ENCODE data around the gene ENPP3.

The ENPP3 gene

GRCh38 chr6:131658287-131658686, 21.2 kb downstream of the ENPP3 start:
- DNase-seq, result no peak
- no peaks in the 10 kb centered on the region for H3K4me1 ChIP-seq (ENCODE audit: control insufficient read depth, low read depth, low read length)
- H3K4ac ChIP-seq (ENCODE audit: low read depth, low read length), result no peak overlapping the region
- H2AK5ac ChIP-seq (ENCODE audit: low read length), result no peak overlapping the region
- H3K23ac ChIP-seq (ENCODE audit: low read length), result no peak overlapping the region
- no peaks in the 10 kb centered on the region for H3K79me2 ChIP-seq (ENCODE audit: control insufficient read depth, insufficient read depth, low read length)
- H3K27ac ChIP-seq (ENCODE audit: low read depth, low read length), result no peak overlapping the region
- no peak overlapping the region for H2BK5ac ChIP-seq (ENCODE audit: low read length)
- WGBS (ENCODE audit: extremely low coverage, insufficient coverage, low lambda C conversion rate), result no CpG with 5 or more reads among the region's 3 CpGs
- no peak overlapping the region for H4K5ac ChIP-seq (ENCODE audit: low read length)
- no peak overlapping the region for H3K56ac ChIP-seq (ENCODE audit: low read length)
- no peaks in the 10 kb centered on the region for H3K36me3 ChIP-seq (ENCODE audit: control insufficient read depth, insufficient read depth, low read length)
- H4K8ac ChIP-seq (ENCODE audit: low read depth, low read length), result no peak overlapping the region
- no peak overlapping the region for H3K4me2 ChIP-seq (ENCODE audit: low read length)
- H3K18ac ChIP-seq (ENCODE audit: low read length), result no peak overlapping the region
- H2BK15ac ChIP-seq (replicated peaks; ENCODE audit: low read depth), result no peak overlapping the region
- no peaks in the 10 kb centered on the region for H3K27me3 ChIP-seq (ENCODE audit: insufficient read depth, low read length, poor library complexity)
- no peak overlapping the region for H2BK120ac ChIP-seq (ENCODE audit: low read depth, low read length)
- H3K9ac ChIP-seq (ENCODE audit: low read length), result no peak overlapping the region
- no peaks in the 10 kb centered on the region for H3K79me1 ChIP-seq (ENCODE audit: low read length)
- H3K4me3 ChIP-seq (ENCODE audit: low read length), result no peak overlapping the region

- Histone ChIP-seq H3K36me3 (ENCODE audit: control insufficient read depth, insufficient read depth, low read length) (no peaks in the 10 kb centered on the region), H3K4ac (ENCODE audit: low read depth, low read length) (no peak overlapping the region), H4K8ac (ENCODE audit: low read depth, low read length) (no peak overlapping the region), H4K5ac (ENCODE audit: low read length) (no peak overlapping the region), H3K18ac (ENCODE audit: low read length) (no peak overlapping the region), H2AK5ac (ENCODE audit: low read length) (no peak overlapping the region), H3K4me2 (ENCODE audit: low read length) (no peak overlapping the region), H2BK120ac (ENCODE audit: low read depth, low read length) (no peak overlapping the region), H3K27ac (ENCODE audit: low read depth, low read length) (no peak overlapping the region), H3K4me1 (ENCODE audit: control insufficient read depth, low read depth, low read length) (no peaks in the 10 kb centered on the region), H3K23ac (ENCODE audit: low read length) (no peak overlapping the region), H2BK5ac (ENCODE audit: low read length) (no peak overlapping the region), H3K79me2 (ENCODE audit: control insufficient read depth, insufficient read depth, low read length) (no peaks in the 10 kb centered on the region), H3K9ac (ENCODE audit: low read length) (no peak overlapping the region), H3K4me3 (ENCODE audit: low read length) (no peak overlapping the region), H3K56ac (ENCODE audit: low read length) (no peak overlapping the region), H2BK15ac (replicated peaks; ENCODE audit: low read depth) (no peak overlapping the region), H3K79me1 (ENCODE audit: low read length) (no peaks in the 10 kb centered on the region), H3K27me3 (ENCODE audit: insufficient read depth, low read length, poor library complexity) (no peaks in the 10 kb centered on the region)
- peak; percentile 3 for DNase-seq
- no CpG with 5 or more reads among the region's 1 CpG for WGBS (ENCODE audit: extremely low coverage, insufficient coverage, low lambda C conversion rate)
Observed at GRCh38 chr6:131660195-131660594, 23.1 kb downstream of the ENPP3 start.

- no peaks in the 10 kb centered on the region for H3K4me1 ChIP-seq (ENCODE audit: control insufficient read depth, low read depth, low read length)
- H2BK5ac ChIP-seq (ENCODE audit: low read length), result no peak overlapping the region
- H3K56ac ChIP-seq (ENCODE audit: low read length), result no peak overlapping the region
- no peak overlapping the region for H3K4me2 ChIP-seq (ENCODE audit: low read length)
- H3K18ac ChIP-seq (ENCODE audit: low read length), result no peak overlapping the region
- no peaks in the 10 kb centered on the region for H3K36me3 ChIP-seq (ENCODE audit: control insufficient read depth, insufficient read depth, low read length)
- no peak overlapping the region for H2AK5ac ChIP-seq (ENCODE audit: low read length)
- WGBS (ENCODE audit: extremely low coverage, insufficient coverage, low lambda C conversion rate), result no CpG with 5 or more reads among the region's 2 CpGs
- no peaks in the 10 kb centered on the region for H3K79me1 ChIP-seq (ENCODE audit: low read length)
- no peaks in the 10 kb centered on the region for H3K27me3 ChIP-seq (ENCODE audit: insufficient read depth, low read length, poor library complexity)
- H3K4ac ChIP-seq (ENCODE audit: low read depth, low read length), result no peak overlapping the region
- H2BK15ac ChIP-seq (replicated peaks; ENCODE audit: low read depth), result no peak overlapping the region
- H3K79me2 ChIP-seq (ENCODE audit: control insufficient read depth, insufficient read depth, low read length), result no peaks in the 10 kb centered on the region
- no peak overlapping the region for H3K27ac ChIP-seq (ENCODE audit: low read depth, low read length)
- H3K23ac ChIP-seq (ENCODE audit: low read length), result no peak overlapping the region
- no peak overlapping the region for H4K5ac ChIP-seq (ENCODE audit: low read length)
- no peak overlapping the region for H2BK120ac ChIP-seq (ENCODE audit: low read depth, low read length)
- DNase-seq, result no peak
- no peak overlapping the region for H3K4me3 ChIP-seq (ENCODE audit: low read length)
- no peak overlapping the region for H3K9ac ChIP-seq (ENCODE audit: low read length)
- H4K8ac ChIP-seq (ENCODE audit: low read depth, low read length), result no peak overlapping the region
Observed at GRCh38 chr6:131663578-131664165, 26.6 kb downstream of the ENPP3 start.

GRCh38 chr6:131669891-131670290, 32.8 kb downstream of the ENPP3 start:
- DNase-seq, result no peak
- no peaks in the 10 kb centered on the region for H3K4me1 ChIP-seq (ENCODE audit: control insufficient read depth, low read depth, low read length)
- WGBS (ENCODE audit: extremely low coverage, insufficient coverage, low lambda C conversion rate), result no CpG with 5 or more reads among the region's 1 CpG

GRCh38 chr6:131673184-131673583, 36.1 kb downstream of the ENPP3 start:
- DNase-seq, result no peak
- Histone ChIP-seq H3K9ac (ENCODE audit: low read length) (no peak overlapping the region), H3K79me2 (ENCODE audit: control insufficient read depth, insufficient read depth, low read length) (no peaks in the 10 kb centered on the region), H2BK120ac (ENCODE audit: low read depth, low read length) (no peak overlapping the region), H3K4me2 (ENCODE audit: low read length) (no peak overlapping the region), H2AK5ac (ENCODE audit: low read length) (no peak overlapping the region), H4K8ac (ENCODE audit: low read depth, low read length) (no peak overlapping the region), H2BK15ac (replicated peaks; ENCODE audit: low read depth) (no peak overlapping the region), H3K4me3 (ENCODE audit: low read length) (no peak overlapping the region), H3K79me1 (ENCODE audit: low read length) (no peaks in the 10 kb centered on the region), H3K36me3 (ENCODE audit: control insufficient read depth, insufficient read depth, low read length) (no peaks in the 10 kb centered on the region), H2BK5ac (ENCODE audit: low read length) (no peak overlapping the region), H3K18ac (ENCODE audit: low read length) (no peak overlapping the region), H3K4ac (ENCODE audit: low read depth, low read length) (no peak overlapping the region), H3K4me1 (ENCODE audit: control insufficient read depth, low read depth, low read length) (no peaks in the 10 kb centered on the region), H3K23ac (ENCODE audit: low read length) (no peak overlapping the region), H3K27ac (ENCODE audit: low read depth, low read length) (no peak overlapping the region), H3K27me3 (ENCODE audit: insufficient read depth, low read length, poor library complexity) (no peaks in the 10 kb centered on the region), H4K5ac (ENCODE audit: low read length) (no peak overlapping the region), H3K56ac (ENCODE audit: low read length) (no peak overlapping the region)
- no CpG with 5 or more reads among the region's 2 CpGs for WGBS (ENCODE audit: extremely low coverage, insufficient coverage, low lambda C conversion rate)

More at GRCh38 chr6:131669891-131670290, 32.8 kb downstream of the ENPP3 start:
- H4K8ac ChIP-seq (ENCODE audit: low read depth, low read length), result no peak overlapping the region
- H3K27me3 ChIP-seq (ENCODE audit: insufficient read depth, low read length, poor library complexity), result no peaks in the 10 kb centered on the region
- no peaks in the 10 kb centered on the region for H3K79me2 ChIP-seq (ENCODE audit: control insufficient read depth, insufficient read depth, low read length)
- H3K56ac ChIP-seq (ENCODE audit: low read length), result no peak overlapping the region
- H3K79me1 ChIP-seq (ENCODE audit: low read length), result no peaks in the 10 kb centered on the region
- H3K36me3 ChIP-seq (ENCODE audit: control insufficient read depth, insufficient read depth, low read length), result no peaks in the 10 kb centered on the region
- no peak overlapping the region for H3K4me2 ChIP-seq (ENCODE audit: low read length)
- no peak overlapping the region for H4K5ac ChIP-seq (ENCODE audit: low read length)
- H2BK5ac ChIP-seq (ENCODE audit: low read length), result no peak overlapping the region
- H3K9ac ChIP-seq (ENCODE audit: low read length), result no peak overlapping the region
- no peak overlapping the region for H3K18ac ChIP-seq (ENCODE audit: low read length)
- no peak overlapping the region for H2BK15ac ChIP-seq (replicated peaks; ENCODE audit: low read depth)
- H3K4me3 ChIP-seq (ENCODE audit: low read length), result no peak overlapping the region
- no peak overlapping the region for H3K23ac ChIP-seq (ENCODE audit: low read length)
- H2BK120ac ChIP-seq (ENCODE audit: low read depth, low read length), result no peak overlapping the region
- no peak overlapping the region for H3K27ac ChIP-seq (ENCODE audit: low read depth, low read length)
- no peak overlapping the region for H3K4ac ChIP-seq (ENCODE audit: low read depth, low read length)
- no peak overlapping the region for H2AK5ac ChIP-seq (ENCODE audit: low read length)

GRCh38 chr6:131678442-131678841, 41.3 kb downstream of the ENPP3 start:
- DNase-seq, result peak; percentile 35
- Histone ChIP-seq H3K79me2 (ENCODE audit: control insufficient read depth, insufficient read depth, low read length) (no peaks in the 10 kb centered on the region), H3K27ac (ENCODE audit: low read depth, low read length) (no peak overlapping the region), H3K23ac (ENCODE audit: low read length) (no peak overlapping the region), H3K9ac (ENCODE audit: low read length) (no peak overlapping the region), H3K36me3 (ENCODE audit: control insufficient read depth, insufficient read depth, low read length) (no peaks in the 10 kb centered on the region), H4K8ac (ENCODE audit: low read depth, low read length) (no peak overlapping the region), H3K4me1 (ENCODE audit: control insufficient read depth, low read depth, low read length) (no peaks in the 10 kb centered on the region), H3K56ac (ENCODE audit: low read length) (no peak overlapping the region), H2BK5ac (ENCODE audit: low read length) (no peak overlapping the region), H3K4me2 (ENCODE audit: low read length) (no peak overlapping the region), H3K18ac (ENCODE audit: low read length) (no peak overlapping the region), H2BK120ac (ENCODE audit: low read depth, low read length) (no peak overlapping the region), H4K5ac (ENCODE audit: low read length) (no peak overlapping the region), H3K79me1 (ENCODE audit: low read length) (no peaks in the 10 kb centered on the region), H3K27me3 (ENCODE audit: insufficient read depth, low read length, poor library complexity) (no peaks in the 10 kb centered on the region), H3K4me3 (ENCODE audit: low read length) (no peak overlapping the region), H3K4ac (ENCODE audit: low read depth, low read length) (no peak overlapping the region), H2BK15ac (replicated peaks; ENCODE audit: low read depth) (no peak overlapping the region), H2AK5ac (ENCODE audit: low read length) (no peak overlapping the region)
- no CpG with 5 or more reads among the region's 5 CpGs for WGBS (ENCODE audit: extremely low coverage, insufficient coverage, low lambda C conversion rate)
